Kidney (tissue), 14 donors: ENCODE data around the gene RPL18. TPM values are rescaled to one million over a fixed set of nuclear protein-coding genes. Genes with fewer than 3 reads are reported as not detected.
A peak's percentile ranks its signal among the peaks of the same experiment; 100 is the strongest.
"Not testable (repeated sequence)": the region's sequence is repeated elsewhere in the genome, so short reads cannot be mapped to it uniquely, and the experiment has no call there.

ENCODE experiments used
- DNase-seq, 5 donors: peaks; one replicate each; pipeline ENCODE4 v3.0.0-alpha.2; 2013 to 2020
- FAIRE-seq: peaks from 2 replicates; lab custom pipeline; 2012; peaks lifted over from hg19 to GRCh38; lab: Jason Lieb, UNC
- H3K27ac ChIP-seq, 2 donors: one replicate each; pipeline ENCODE4 v1.7.0; 2013; ENCODE audit warnings: low read depth in 2 of 2, low read length in 2 of 2, inconsistent platforms in 1 of 2
- H3K27me3 ChIP-seq: one replicate; pipeline ENCODE4 v1.7.1; 2013; ENCODE audit warnings: low read length, inconsistent platforms; ENCODE audit not compliant: control insufficient read depth, insufficient read depth
- H3K36me3 ChIP-seq, 3 donors: one replicate each; pipeline versions ENCODE4 v1.7.0 to v1.7.1; 2013; ENCODE audit warnings: low read length in 3 of 3, control low read depth in 1 of 3, inconsistent platforms in 1 of 3; ENCODE audit not compliant: insufficient read depth in 3 of 3, control insufficient read depth in 2 of 3
- H3K4me1 ChIP-seq, 3 donors: one replicate each; pipeline versions ENCODE4 v1.7.0 to v1.7.1; 2013; ENCODE audit warnings: low read length in 3 of 3, inconsistent platforms in 1 of 3, low read depth in 1 of 3; ENCODE audit not compliant: control insufficient read depth in 2 of 3, insufficient read depth in 2 of 3
- H3K4me3 ChIP-seq, 3 donors: one replicate each; pipeline versions ENCODE4 v1.7.0 to v1.8.1; 2013; ENCODE audit warnings: low read length in 3 of 3, control low read depth in 1 of 3, inconsistent platforms in 1 of 3
- H3K9ac ChIP-seq, 3 donors: one replicate each; pipeline versions ENCODE4 v1.7.0 to v1.7.1; 2013; ENCODE audit warnings: low read length in 3 of 3, control low read depth in 1 of 3, inconsistent platforms in 1 of 3
- H3K9me3 ChIP-seq, 3 donors: one replicate each; pipeline versions ENCODE4 v1.7.0 to v1.7.1; 2013; ENCODE audit warnings: low read length in 3 of 3, control low read depth in 1 of 3, inconsistent platforms in 1 of 3; ENCODE audit not compliant: control insufficient read depth in 2 of 3, insufficient read depth in 1 of 3
- intact Hi-C: fragments of 100-400 bp; cut with DNase I; formaldehyde crosslinking; loops from one replicate; pipeline ENCODE4 v1.11.1; 2022
- polyA plus RNA-seq: library from polyadenylated mRNA; stranded (reverse); fragments of 350-450 nt; fragmentation: Illumina TruSeq; extraction: RNeasy Lipid Tissue Mini Kit (QIAGEN cat#74804); gene quantifications from one replicate; pipeline ENCODE4 v1.2.3, GENCODE V29; 2014; ENCODE audit warnings: low read depth, low replicate concordance; ENCODE audit not compliant: insufficient read depth
- total RNA-seq: library from RNA; stranded (reverse); fragmentation: NEBNext Ultra II Directional; extraction: Animal tissue kit (Norgen Biotek cat#: 25700); gene quantifications from one replicate; pipeline ENCODE4 v1.2.1, GENCODE V29; 2021
- TF ChIP-seq, protein P1 (sequence below): IDR thresholded peaks from 3 replicates; pipeline ENCODE4 v1.5.1; 2012; ENCODE audit warnings: mild to moderate bottlenecking, moderate library complexity, borderline replicate concordance; ENCODE audit not compliant: insufficient read depth; ENCODE audit errors: extremely low read depth
- donor health status: control.
- donor health status: control.
- donor health status: control.
- donor health status: control.
- donor health status: control.
- donor health status: DM: yes; HTN: yes; CAD: no.
- donor health status: Normal renal cell carcinoma (clear cell type).

Gene RPL18
- total and polyA plus RNA-seq, 2 donors from 2014 or later: 986 to 1,596 TPM

DNA sequence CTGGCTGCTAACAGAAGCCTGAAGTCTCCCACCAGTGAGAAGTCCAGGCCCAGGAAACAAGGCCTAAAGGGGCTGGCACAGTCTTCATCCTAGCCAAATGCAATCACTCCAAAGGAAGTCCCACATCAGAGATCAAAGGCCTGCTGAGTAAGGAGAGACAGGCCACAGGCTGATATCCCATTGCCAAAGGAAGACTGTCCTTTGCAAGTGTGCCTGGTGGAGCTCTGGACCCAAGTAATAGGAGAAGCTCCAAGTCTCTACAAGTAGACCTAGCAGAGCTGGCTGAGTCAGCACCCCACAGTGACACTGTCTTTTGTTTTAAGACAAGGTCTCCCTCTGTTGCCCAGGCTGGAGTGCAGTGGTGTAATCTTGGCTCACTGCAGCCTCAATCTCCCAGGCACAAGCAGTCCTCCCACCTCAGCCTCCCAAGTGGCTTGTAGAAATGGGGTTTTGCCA, 13.7 kb upstream of the RPL18 start:
- DNase-seq (peak in 4 of 5 donors; percentile 52 to 77 (median 62)), FAIRE-seq (no peak)
- Histone ChIP-seq H3K27ac (no peak overlapping the region), H3K4me3 (peak overlapping the region in 1 of 3 donors; percentile 5), H3K9me3 (no peaks in the 10 kb centered on the region), H3K4me1 (peaks cover 4 to 28% (median 28%) of the 10 kb centered on the region in 3 donors), H3K27me3 (no peaks in the 10 kb centered on the region), H3K9ac (no peak overlapping the region), H3K36me3 (peaks cover 0 to 6% (median 5%) of the 10 kb centered on the region in 3 donors)
- intact Hi-C loops: no loop called here
- TF ChIP-seq, protein P1, sequence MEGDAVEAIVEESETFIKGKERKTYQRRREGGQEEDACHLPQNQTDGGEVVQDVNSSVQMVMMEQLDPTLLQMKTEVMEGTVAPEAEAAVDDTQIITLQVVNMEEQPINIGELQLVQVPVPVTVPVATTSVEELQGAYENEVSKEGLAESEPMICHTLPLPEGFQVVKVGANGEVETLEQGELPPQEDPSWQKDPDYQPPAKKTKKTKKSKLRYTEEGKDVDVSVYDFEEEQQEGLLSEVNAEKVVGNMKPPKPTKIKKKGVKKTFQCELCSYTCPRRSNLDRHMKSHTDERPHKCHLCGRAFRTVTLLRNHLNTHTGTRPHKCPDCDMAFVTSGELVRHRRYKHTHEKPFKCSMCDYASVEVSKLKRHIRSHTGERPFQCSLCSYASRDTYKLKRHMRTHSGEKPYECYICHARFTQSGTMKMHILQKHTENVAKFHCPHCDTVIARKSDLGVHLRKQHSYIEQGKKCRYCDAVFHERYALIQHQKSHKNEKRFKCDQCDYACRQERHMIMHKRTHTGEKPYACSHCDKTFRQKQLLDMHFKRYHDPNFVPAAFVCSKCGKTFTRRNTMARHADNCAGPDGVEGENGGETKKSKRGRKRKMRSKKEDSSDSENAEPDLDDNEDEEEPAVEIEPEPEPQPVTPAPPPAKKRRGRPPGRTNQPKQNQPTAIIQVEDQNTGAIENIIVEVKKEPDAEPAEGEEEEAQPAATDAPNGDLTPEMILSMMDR: no peak

DNA sequence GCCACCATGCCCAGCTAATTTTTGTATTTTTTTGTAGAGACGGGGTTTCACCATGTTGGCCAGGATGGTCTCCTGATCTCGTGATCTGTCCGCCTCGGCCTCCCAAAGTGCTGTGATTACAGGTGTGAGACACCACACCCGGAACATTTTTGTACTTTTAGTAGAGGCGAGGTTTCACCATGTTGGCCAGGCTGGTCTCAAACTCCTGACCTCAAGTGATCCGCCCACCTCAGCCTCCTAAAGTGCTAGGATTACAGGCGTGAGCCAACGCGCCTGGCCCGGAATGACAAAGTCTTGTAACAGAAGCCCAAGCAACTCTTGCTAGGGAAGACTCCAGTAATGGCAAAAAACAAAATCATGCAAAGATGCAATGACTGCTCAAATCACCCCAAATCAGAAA, 13.3 kb upstream of the RPL18 start:
- H3K27ac ChIP-seq, H3K4me3 ChIP-seq, FAIRE-seq, H3K36me3 ChIP-seq, H3K9me3 ChIP-seq, H3K9ac ChIP-seq, H3K27me3 ChIP-seq, intact Hi-C loops, DNase-seq: not testable (repeated sequence)
- H3K4me1 ChIP-seq: peaks cover 4 to 31% (median 28%) of the 10 kb centered on the region in 3 donors

DNA sequence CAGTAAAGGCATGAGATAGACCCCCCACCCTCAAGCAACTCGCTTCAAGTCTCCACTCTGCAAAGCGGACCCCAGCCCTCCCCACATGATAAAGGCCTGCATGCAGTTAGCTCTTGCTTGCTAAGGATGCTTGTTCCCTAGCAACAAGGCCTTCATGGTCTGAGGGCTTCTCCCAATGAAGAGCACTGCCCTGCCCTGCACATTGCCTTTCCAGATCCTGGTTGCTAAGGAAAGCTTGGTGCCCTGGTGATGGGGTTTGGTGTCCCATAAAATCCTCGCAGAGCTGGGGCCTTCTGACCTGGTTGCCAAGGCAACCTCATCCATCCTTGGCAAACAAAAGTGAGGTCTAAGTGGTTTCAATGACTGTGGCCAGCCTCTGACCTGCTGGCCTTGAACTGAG, 12.2 kb upstream of the RPL18 start:
- Histone ChIP-seq H3K36me3 (peaks cover 0 to 6% (median 5%) of the 10 kb centered on the region in 3 donors), H3K27me3 (no peaks in the 10 kb centered on the region), H3K4me1 (peaks cover 4 to 31% (median 28%) of the 10 kb centered on the region in 3 donors), H3K4me3 (no peak overlapping the region), H3K9ac (no peak overlapping the region), H3K27ac (peak overlapping the region in 1 of 2 donors; percentile 51), H3K9me3 (no peaks in the 10 kb centered on the region)
- DNase-seq: peak in 4 of 5 donors; percentile 53 to 73 (median 59)
- FAIRE-seq: no peak
- intact Hi-C loops: no loop called here
- TF ChIP-seq, protein P1: no peak

DNA sequence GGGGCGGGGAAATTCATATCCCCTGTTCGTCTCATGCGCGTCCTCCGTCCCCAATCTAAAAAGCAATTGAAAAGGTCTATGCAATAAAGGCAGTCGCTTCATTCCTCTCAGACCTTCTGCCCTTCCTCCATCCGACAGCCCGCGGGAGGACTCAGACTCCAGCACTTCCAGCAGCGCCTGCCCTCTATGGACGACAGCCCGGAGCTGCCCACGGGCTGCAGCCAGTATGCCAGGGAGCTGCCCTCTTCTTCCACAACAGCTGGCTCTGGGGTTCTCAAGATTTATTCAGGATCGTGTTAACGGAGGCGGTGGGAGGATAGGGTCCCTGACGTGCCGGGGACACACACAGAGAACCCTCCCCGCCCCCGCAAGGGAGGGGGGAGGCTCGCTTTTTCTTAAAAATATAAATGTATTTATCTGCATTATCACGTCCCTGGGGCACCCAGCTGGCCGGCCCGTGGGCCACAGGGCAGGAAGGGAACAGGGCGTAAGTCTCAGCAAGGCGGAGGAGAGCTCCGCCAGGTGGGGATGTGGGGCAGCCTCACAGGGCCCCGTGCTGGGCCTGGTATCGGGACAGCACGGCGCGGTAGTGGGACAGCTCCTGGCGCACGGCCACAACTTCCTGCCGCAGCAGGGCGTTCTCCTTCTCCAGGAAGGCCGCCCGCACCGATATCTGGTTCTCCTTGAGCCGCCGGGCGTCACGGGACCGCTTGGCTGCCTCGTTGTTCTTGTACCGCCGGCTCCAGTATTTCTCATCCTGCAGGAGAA, 11.5 kb upstream of the RPL18 start:
- Histone ChIP-seq H3K9me3 (no peaks in the 10 kb centered on the region), H3K27me3 (no peaks in the 10 kb centered on the region), H3K9ac (no peak overlapping the region), H3K4me3 (no peak overlapping the region), H3K27ac (peak overlapping the region; percentile 43 to 51), H3K4me1 (peaks cover 4 to 31% (median 28%) of the 10 kb centered on the region in 3 donors), H3K36me3 (peaks cover 0 to 6% (median 5%) of the 10 kb centered on the region in 3 donors)
- DNase-seq: peak; percentile 68 to 92 (median 84)
- intact Hi-C loops: no loop called here
- TF ChIP-seq, protein P1: no peak
- no peak for FAIRE-seq
